NOMO-1 treated with DMSO at 0.1 percent for 48 hours (cell line): Measurements from ENCODE around the gene MOSMO.
"Not testable (repeated sequence)": the region's sequence is repeated elsewhere in the genome, so short reads cannot be mapped to it uniquely, and the experiment has no call there.

Experiments used
- DNase-seq: peaks from one replicate; lab custom pipeline; 2025; ENCODE audit not compliant: unreplicated experiment; lab: John Stamatoyannopoulos, UW

MOSMO gene

GRCh38 chr16:22043882-22044281, 36.0 kb downstream of the MOSMO start:
- not testable (repeated sequence) for DNase-seq

DNA sequence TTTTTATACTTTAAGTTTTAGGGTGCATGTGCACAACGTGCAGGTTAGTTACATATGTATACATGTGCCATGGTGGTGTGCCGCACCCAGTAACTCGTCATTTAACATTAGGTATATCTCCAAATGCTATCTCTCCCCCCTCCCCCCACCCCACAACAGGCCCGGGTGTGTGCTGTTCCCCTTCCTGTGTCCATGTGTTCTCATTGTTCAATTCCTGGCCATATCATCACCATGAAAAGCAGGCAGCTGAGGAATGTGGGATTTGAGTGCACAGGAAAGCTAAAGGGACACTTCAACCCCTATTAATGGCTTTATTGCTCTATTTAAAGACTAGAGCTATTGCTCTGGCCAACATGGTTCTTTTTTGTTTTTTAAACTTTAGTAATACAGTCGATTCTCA, 38.0 kb downstream of the MOSMO start:
- not testable (repeated sequence) for DNase-seq

GRCh38 chr16:22050963-22051362, 43.1 kb downstream of the MOSMO start:
- DNase-seq = no peak

GRCh38 chr16:22052980-22053379, 45.1 kb downstream of the MOSMO start:
- no peak for DNase-seq

DNA sequence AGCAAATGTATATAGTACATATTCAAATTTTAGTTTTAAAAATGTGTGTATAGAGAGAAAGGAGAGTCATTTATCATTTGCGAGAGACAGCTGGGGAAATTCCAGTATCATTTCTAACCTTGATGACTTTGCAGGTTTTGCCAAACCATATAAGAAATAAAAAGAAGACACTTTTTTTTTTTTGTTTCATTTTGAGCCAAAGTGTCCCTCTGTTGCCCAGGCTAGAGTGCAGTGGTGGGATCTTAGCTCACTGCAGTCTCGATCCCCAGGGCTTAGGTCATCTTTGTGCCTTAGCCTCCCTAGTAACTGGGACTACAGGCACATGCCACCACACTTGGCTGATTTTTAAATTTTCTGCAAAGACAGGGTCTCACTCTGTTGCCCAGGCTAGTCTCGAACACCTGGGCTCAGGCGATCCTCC, 46.0 kb downstream of the MOSMO start:
- no peak for DNase-seq

DNA sequence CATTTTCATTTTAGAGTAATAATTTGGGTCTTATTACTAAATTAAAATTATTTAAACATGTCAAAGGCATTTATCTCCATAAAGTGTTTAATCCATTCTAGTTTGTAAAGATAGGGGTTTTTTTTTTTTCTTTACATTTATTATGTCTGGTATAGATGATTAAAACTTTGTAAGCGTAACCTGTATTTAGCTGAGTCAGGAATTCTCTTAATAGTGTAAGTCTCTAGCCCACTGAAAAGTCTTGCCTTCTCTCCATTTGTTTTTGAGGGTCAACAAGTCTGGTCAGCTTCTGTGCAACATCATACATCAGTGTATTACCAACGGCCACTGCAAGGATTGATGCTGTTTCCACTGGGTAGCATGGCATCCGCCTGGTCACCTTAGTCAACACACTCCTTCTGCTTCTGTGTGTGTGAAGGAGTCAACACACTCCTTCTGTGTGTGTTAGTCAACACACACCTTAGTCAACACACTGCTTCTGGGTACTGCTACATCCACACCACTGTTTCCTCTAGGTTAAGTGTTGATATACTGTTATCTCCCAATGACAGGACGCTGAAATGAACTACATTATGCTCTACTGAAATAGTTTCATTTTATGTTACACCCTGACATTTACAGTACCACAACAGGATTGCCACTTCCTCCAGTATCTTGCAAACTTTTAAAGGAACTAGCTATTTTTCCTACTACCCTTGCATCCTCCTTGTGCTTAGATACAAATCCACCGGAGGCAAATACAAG, 47.1 kb downstream of the MOSMO start:
- no peak for DNase-seq

DNA sequence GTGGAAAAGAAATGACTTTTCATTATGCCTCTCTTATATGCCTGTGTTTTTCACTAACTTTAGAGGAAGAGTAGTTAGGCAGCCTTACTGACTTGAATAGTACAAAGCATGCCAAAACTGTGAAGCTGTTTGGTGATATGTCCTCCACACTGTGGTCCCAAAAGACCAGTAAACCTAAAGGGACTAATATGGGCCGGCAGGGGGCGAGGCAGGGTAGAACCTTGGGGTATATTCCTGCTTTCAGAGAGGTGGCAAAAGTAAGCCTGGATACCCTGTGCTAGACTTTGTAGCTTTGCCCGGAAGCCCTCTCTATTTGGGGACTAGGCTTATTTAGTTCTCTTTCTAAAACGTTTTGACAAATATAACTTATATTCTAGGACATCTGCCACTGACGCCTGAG, 48.0 kb downstream of the MOSMO start:
- DNase-seq = no peak

- DNase-seq = no peak
Measured at GRCh38 chr16:22063888-22064467, 56.1 kb downstream of the MOSMO start.

GRCh38 chr16:22065252-22065651, 57.3 kb downstream of the MOSMO start:
- DNase-seq = peak; percentile 54

DNA sequence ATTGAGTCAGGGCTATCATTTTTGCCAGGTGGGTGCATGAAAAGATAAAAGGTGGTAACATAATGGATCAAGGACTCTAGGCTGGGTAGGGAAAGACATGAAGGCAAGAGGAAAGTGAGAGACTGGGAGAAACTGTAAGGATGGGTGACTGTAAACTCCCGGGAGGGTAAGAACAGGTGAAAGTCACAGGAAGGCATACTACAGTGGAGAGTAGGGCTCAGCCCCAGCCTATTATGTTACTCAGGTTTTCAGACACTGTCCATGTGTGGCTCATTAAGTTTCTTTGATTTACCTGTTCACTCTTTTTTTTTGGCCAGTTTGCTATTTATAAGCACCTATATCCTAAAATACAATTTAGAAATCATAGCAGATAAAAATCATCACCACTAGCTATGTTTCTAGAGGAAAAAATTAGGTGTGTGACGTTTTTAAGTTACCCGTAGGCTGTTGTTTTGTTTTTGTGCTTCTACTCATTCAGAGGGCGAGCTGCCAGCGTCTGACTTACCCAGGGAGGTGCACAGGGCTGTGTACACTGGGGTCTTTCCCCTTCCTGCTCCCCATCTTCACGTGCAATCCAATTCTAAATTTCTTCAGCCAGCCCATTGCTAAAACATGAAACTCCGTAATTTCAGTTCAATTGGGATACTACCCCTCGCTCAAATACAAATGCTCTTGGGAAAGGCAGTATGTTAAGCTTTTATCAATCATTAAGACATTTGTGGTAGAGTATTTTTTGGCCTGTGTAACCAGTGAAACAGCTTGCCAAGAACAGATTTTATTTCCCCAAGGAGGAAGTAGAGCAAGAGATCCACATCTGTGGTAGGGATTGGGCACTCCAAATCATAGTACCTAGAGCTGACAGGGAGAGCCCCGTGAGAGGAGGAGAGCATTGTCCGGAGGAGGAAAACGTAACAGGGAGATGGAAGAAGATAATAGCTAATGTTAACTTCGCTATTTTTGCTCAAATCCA, 62.7 kb downstream of the MOSMO start:
- no peak for DNase-seq

DNA sequence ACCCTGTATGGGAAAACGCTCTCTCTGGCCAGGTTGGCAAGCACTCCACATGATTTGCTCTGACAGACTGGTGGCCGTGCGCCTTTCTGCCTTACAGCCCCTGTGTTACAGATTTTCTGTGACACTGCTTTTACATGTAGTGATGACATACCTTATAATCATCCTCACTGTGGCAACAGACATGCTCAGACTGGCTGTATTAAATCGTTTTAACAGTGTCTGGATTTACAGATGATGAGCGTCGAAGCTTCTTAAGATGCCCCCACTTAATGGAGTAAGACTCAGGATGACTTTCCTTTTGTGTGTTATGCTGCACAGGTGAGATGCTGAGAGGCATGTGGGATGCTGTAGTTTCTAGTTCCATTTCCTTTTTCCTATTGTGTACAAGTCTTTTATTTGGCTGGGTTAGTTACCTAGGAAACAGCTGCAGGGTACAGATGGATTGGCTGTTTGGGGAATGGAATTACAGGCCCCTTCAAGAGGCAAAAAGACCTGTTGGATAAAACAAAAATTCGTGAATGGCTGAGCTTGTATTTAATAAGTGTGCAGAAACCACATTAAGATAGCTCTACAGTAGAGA, 63.5 kb downstream of the MOSMO start:
- DNase-seq = no peak

- DNase-seq = no peak
Measured at GRCh38 chr16:22073350-22073749, 65.4 kb downstream of the MOSMO start.

DNA sequence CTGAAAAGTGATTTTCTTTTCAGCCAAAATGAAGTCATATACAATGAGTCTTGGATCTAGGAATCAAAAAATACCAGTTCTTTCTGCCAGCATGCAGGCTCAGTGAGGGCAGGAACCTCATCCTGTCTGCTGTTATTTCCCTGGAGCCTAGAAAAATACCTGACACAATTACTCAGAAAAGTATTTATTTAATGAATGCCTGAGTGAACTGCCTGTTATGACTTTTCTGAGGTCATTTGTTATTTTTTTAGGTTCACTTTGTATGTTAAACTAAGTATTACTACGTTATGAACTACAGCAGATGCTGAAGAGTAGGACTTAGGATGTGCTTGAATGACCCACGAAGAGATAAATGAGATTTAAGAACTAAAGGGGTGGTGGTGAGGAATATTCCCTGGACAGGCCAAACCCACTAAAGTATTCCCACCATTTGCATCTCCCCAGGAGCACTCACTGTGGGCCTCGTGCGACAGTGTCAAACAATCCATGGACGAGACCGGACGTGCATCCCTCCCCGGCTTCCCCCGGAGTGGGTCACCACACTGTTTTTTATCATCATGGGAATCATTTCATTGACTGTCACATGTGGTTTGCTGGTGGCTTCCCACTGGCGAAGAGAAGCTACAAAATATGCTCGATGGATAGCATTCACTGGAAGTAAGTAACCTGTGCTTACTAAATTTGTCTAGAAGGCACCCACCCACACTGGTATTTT, 67.3 kb downstream of the MOSMO start:
- DNase-seq = no peak

DNA sequence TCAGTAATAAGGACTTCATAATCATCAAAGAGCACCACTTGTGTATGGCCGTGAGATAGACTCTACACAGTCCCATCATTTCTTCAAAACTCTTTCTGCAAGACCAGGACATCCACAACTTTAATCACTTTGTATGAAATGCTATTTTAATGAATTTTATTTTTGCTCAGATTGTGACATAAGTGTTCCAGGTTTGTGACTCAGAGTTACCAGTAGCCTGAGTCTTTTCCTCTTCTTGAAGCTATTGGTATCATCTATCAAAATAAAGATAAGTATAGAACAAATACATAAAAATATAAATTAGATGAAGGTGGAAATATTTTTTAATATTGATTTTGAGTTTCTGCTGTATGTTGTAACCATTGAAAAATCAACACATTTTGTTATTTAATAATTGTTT, 67.9 kb downstream of the MOSMO start:
- DNase-seq = no peak

DNA sequence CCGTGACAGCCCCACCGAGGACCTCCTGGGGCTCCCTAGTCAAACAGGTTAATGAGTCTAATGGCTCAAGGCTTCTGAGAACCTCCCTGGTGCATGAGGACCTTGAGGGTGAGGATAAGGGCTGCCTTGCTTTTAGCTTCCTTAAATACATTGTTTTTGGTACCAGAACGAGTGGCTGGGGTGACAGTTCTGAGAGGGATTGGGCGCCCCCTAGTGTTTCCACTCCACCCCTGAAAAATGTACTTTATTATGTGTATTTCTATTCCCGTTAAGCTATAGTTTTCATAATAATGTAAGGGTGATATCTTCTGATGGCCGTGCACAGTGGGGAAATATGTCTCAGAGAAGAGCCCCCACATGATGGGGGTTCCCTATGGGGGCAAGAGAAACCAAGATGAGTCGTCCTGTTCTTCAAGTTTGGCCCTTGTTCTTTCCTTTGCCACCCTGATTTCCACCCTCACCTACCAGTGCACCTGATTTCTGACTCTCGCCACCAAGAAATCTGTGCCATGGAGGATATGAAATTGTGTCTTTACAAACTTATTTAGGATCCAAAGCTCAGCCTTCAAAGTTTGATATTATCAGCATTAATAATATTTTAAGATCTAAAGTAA, 69.9 kb downstream of the MOSMO start:
- peak; percentile 78 for DNase-seq

DNA sequence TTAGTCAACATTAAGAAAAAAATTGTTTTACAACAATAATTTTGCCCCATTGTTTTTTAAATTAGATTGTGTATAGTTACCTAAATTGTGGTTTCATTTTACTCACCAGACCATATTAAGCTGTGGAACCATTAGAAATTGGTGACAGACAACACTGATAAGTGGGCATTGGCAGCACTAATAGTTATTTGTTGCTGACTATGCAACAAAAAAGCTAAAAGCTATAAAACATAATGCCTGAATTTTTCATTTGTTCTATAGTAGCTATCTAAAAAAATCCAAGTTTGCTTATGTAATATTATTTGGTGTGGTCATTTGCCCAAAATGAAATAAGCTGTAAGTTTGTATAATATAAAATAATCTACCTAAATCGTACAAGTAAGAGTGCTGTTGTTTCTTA, 70.7 kb downstream of the MOSMO start:
- DNase-seq = no peak

GRCh38 chr16:22081050-22081449, 73.1 kb downstream of the MOSMO start:
- DNase-seq = no peak

- no peak for DNase-seq
Measured at GRCh38 chr16:22086440-22086839, 78.5 kb downstream of the MOSMO start.

GRCh38 chr16:22088642-22089041, 80.7 kb downstream of the MOSMO start:
- no peak for DNase-seq

- DNase-seq = no peak
Measured at GRCh38 chr16:22089910-22090309, 82.0 kb downstream of the MOSMO start.
